ENCODE measurements around the gene RIPOR2. TPM values are rescaled to one million over a fixed set of nuclear protein-coding genes. Genes with fewer than 3 reads are reported as not detected.

Gene RIPOR2
- total and polyA plus RNA-seq, 2 experiments from 2014 or later, result 9.5 to 22.5 TPM

GRCh38 chr6:24974182-24975171, 38.7 kb upstream of the RIPOR2 start:
- TF ChIP-seq EZH2 (IDR thresholded peaks at IDR 0.05; ENCODE audit: low read depth, unreplicated experiment) (no peak), EZH2phosphoT487 (IDR thresholded peaks at IDR 0.05; ENCODE audit: unreplicated experiment) (no peak), ETS1 (IDR thresholded peaks at IDR 0.05) (no peak), STAT1 (IDR thresholded peaks at IDR 0.05; ENCODE audit: unreplicated experiment) (no peak), ZNF114 (CRISPR knock-in tag; IDR thresholded peaks at IDR 0.05) (no peak), CREB1 (CRISPR knock-in tag; IDR thresholded peaks at IDR 0.05; ENCODE audit: low read depth) (no peak), POLR2AphosphoS5 (IDR thresholded peaks at IDR 0.05; ENCODE audit: low read depth) (no peak), JUNB (IDR thresholded peaks at IDR 0.05; ENCODE audit: unreplicated experiment) (no peak), REST (IDR thresholded peaks at IDR 0.05; ENCODE audit: unreplicated experiment) (no peak), CTCF (conservative IDR thresholded peaks at IDR 0.05; ENCODE audit: low read depth in 2 of 2) (no peak), NANOG (IDR thresholded peaks at IDR 0.05; ENCODE audit: borderline replicate concordance) (no peak), ZNF331 (CRISPR knock-in tag; IDR thresholded peaks at IDR 0.05; ENCODE audit: low read depth) (no peak)
- TF ChIP-seq, protein P1, sequence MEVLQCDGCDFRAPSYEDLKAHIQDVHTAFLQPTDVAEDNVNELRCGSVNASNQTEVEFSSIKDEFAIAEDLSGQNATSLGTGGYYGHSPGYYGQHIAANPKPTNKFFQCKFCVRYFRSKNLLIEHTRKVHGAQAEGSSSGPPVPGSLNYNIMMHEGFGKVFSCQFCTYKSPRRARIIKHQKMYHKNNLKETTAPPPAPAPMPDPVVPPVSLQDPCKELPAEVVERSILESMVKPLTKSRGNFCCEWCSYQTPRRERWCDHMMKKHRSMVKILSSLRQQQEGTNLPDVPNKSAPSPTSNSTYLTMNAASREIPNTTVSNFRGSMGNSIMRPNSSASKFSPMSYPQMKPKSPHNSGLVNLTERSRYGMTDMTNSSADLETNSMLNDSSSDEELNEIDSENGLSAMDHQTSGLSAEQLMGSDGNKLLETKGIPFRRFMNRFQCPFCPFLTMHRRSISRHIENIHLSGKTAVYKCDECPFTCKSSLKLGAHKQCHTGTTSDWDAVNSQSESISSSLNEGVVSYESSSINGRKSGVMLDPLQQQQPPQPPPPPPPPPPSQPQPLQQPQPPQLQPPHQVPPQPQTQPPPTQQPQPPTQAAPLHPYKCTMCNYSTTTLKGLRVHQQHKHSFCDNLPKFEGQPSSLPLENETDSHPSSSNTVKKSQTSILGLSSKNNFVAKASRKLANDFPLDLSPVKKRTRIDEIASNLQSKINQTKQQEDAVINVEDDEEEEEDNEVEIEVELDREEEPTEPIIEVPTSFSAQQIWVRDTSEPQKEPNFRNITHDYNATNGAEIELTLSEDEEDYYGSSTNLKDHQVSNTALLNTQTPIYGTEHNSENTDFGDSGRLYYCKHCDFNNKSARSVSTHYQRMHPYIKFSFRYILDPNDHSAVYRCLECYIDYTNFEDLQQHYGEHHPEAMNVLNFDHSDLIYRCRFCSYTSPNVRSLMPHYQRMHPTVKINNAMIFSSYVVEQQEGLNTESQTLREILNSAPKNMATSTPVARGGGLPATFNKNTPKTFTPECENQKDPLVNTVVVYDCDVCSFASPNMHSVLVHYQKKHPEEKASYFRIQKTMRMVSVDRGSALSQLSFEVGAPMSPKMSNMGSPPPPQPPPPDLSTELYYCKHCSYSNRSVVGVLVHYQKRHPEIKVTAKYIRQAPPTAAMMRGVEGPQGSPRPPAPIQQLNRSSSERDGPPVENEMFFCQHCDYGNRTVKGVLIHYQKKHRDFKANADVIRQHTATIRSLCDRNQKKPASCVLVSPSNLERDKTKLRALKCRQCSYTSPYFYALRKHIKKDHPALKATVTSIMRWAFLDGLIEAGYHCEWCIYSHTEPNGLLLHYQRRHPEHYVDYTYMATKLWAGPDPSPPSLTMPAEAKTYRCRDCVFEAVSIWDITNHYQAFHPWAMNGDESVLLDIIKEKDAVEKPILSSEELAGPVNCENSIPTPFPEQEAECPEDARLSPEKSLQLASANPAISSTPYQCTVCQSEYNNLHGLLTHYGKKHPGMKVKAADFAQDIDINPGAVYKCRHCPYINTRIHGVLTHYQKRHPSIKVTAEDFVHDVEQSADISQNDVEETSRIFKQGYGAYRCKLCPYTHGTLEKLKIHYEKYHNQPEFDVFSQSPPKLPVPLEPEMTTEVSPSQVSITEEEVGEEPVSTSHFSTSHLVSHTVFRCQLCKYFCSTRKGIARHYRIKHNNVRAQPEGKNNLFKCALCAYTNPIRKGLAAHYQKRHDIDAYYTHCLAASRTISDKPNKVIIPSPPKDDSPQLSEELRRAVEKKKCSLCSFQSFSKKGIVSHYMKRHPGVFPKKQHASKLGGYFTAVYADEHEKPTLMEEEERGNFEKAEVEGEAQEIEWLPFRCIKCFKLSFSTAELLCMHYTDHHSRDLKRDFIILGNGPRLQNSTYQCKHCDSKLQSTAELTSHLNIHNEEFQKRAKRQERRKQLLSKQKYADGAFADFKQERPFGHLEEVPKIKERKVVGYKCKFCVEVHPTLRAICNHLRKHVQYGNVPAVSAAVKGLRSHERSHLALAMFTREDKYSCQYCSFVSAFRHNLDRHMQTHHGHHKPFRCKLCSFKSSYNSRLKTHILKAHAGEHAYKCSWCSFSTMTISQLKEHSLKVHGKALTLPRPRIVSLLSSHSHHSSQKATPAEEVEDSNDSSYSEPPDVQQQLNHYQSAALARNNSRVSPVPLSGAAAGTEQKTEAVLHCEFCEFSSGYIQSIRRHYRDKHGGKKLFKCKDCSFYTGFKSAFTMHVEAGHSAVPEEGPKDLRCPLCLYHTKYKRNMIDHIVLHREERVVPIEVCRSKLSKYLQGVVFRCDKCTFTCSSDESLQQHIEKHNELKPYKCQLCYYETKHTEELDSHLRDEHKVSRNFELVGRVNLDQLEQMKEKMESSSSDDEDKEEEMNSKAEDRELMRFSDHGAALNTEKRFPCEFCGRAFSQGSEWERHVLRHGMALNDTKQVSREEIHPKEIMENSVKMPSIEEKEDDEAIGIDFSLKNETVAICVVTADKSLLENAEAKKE (CRISPR knock-in tag; IDR thresholded peaks at IDR 0.05), result no peak
- peaks cover 16% of the 10 kb centered on the region for H3K4me1 ChIP-seq (ENCODE audit: insufficient read depth)
- no peaks in the 10 kb centered on the region for H3K27me3 ChIP-seq (ENCODE audit: insufficient read depth)
- no peak overlapping the region for H3K4me2 ChIP-seq
- no peaks in the 10 kb centered on the region for H4K20me1 ChIP-seq (replicated peaks; ENCODE audit: insufficient read depth)
- Mint-ChIP-seq H3K27ac (no peak overlapping the region), H3K9me3 (no peaks in the 10 kb centered on the region), H3K4me1 (peaks cover 40% of the 10 kb centered on the region), H3K27me3 (ENCODE audit: insufficient read depth, low read depth, poor library complexity) (peaks cover 6% of the 10 kb centered on the region), H3K4me3 (no peak overlapping the region), H3K36me3 (ENCODE audit: low read depth) (no peaks in the 10 kb centered on the region)
- 0 out of 2 replicates have a peak, but pooled peaks cover 3% of the 10 kb centered on the region for H3F3A ChIP-seq (replicated peaks; ENCODE audit: low read depth)
- no peak for DNase-seq (ENCODE audit: low spot score)
- no peaks in the 10 kb centered on the region for H3K36me3 ChIP-seq (ENCODE audit: insufficient read depth)
- no peak for ATAC-seq
- H2AFZ ChIP-seq, result no peak overlapping the region
- H3K9me2 ChIP-seq (ENCODE audit: insufficient read depth), result 0 out of 2 replicates have a peak, but pooled peaks cover 4% of the 10 kb centered on the region
- H3K27ac ChIP-seq (ENCODE audit: low read depth), result no peak overlapping the region
- H3K4me3 ChIP-seq, result no peak overlapping the region
- no peaks in the 10 kb centered on the region for H3K79me2 ChIP-seq (replicated peaks; ENCODE audit: insufficient read depth)

Data from GM23338 (cell line).